ENCODE data around the gene ADRM1.

The ADRM1 gene

DNA sequence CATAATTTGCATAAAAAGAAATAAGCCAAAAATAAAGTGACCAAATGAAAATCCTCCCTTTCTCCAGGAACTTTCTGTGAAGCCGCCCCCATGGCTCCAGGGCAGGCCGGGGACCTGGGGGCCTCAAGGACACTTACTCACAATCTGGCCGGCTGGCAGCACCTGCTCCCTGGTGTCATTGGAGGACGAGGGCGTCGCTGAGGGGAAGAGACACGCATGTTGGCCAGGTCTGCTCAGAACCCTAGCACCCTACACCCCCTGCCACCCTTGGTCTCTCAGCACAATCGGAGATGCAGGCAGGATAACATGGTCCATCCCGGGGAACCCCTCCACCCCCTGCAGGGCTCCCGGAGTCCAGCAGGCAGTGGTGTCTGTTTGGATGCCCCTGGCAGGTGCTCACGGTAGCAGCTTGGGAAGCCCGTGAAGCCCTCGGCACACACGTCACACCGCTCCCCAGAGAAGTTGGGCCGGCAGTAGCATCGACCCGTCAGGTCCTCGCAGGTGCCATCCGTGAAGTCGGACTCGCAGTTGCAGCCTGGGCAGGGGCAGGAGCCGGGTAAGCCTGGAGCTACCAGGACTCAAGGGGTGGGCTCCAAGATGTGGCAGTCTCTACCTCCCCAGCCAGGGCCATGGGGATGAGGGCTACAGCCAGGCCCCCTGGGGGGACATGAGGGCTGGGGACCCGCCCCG lies 43.0 kb downstream of the ADRM1 start:
- no peak for FAIRE-seq

DNA sequence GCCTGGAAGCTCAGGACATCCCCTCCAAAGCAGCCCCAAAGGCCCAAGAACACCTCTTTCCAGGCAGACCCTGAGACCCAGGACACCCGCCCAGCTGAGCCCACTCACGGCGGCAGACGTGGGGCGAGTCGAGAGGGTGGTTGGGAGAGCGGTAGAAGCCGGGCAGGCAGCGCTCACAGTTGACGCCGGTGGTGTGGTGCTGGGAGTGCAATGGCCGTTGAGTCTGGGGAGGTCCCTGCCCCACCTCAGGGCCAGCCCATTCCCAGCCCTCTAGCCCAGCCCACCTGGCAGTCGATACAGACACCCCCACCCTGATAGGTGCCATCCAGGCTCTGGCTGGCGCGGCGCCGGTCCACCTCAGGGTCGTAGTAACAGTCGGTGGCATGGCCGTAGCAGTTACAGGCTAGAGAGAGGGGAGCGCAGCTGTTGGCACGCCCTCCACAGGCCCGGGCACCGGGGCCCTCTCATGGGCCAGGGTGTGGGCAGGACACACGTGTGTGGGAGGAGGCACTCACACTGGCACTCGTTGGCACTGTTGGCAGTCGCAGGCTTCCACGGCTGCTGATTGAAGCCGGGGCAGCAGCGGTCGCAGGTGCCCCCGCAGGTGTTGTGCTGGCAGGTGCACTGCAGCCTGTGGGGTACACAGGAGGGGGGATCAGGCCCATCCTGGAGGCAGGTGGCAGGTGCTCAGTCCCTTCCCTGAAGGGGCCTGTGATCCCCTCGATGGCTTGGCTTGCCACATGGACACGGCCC lies 43.8 kb downstream of the ADRM1 start:
- FAIRE-seq, result no peak

DNA sequence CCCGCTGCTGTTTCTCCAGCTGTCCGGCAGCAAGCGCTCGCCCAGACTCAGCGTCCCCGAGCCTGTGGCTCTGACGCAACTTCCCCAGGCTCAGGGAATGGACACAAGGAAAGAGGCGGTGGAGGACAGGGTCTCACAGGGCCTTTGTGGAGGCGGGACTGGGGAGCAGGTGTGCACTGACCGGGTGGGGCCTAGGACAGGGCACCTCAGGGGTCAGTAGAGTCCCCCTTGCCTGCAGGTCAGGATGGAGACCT lies 44.3 kb downstream of the ADRM1 start:
- FAIRE-seq, result no peak

DNA sequence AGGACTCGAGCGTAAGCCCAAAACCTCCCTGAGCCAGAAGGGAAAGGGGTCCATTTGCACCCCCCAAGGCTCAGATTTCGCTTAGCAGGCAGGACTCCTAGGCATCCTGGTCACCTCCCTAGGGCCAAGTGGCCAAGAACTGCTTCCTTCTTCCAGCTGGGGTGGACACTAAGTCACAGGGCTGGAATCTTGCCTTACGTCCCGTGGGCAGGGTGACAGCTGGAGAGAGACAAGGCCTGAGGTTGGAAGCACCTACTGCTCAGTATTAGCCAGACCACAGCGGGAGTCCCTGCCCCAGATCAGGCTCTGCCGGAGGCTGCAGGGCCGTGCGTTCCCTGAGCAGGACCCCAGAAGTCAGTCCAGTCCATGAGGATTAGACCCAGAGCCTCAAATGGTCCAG lies 44.6 kb downstream of the ADRM1 start:
- FAIRE-seq, result no peak

DNA sequence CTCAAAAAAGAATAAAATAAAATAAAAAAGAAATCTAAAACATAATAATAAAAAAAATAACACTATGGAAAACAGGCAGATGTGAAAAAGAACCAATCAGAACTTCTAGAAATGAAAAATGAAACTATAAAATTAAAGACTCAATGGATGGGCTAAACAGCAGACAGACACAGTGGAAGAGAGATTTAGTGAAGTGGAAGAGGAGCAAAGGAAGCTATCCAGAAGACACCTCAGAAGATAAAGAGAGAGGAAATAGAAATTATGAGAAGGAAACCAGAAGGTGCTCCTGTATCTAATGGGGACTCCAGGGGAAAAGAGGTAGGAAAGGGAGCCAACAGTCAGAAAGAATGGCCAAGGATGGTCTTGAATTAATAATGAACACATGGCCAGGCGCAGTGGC lies 45.8 kb downstream of the ADRM1 start:
- FAIRE-seq, result no peak

DNA sequence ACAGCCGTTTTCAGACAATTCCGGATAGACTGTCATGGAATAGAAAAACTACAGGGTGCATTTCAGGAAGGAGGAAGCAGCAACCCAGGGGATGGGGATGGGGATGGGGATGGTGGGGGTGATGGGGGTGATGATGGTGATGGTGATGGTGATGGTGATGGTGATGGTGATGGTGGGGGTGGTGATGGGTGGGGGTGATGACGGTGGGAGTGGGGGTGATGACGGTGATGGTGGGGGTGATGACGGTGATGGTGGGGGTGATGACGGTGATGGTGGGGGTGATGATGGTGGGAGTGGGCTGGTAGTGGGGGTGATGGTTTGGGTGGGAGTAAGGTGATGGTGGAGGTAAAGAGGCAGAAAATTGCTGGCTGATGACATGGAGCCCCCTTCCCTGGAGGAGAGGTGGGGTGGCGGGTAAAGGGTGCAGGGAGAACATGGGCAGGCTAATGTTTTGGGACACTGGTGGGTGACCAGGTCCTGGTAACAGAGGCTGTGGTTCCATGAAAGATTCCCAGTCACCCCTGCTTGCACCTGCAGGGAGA lies 46.8 kb downstream of the ADRM1 start:
- no peak for FAIRE-seq

DNA sequence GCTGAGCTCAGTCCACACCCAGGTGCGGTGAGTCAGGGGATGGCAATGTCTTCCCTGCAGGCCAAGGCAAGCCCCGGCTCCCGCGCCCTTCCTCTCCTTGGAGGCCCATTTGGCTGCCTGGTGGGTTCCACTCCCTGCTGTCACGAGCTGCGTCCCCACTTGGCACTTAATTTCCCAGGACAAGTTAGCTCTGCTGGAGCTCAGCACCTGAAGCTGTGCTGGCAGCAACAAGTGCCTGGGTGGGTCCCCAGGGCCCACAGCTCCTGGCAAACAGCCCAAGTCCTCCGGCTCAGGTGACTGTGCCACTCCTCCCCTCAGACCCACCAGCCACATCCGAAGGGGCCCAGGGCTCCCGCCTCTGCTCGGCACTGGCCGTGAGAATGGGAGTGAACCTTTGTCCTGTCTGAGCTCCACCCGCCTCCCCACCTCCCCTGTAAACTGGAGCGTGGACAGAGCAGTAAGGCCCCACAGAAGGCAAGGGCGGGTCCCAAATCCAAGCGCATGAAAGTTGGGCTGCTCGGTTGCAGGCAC lies 47.4 kb downstream of the ADRM1 start:
- no peak for FAIRE-seq

DNA sequence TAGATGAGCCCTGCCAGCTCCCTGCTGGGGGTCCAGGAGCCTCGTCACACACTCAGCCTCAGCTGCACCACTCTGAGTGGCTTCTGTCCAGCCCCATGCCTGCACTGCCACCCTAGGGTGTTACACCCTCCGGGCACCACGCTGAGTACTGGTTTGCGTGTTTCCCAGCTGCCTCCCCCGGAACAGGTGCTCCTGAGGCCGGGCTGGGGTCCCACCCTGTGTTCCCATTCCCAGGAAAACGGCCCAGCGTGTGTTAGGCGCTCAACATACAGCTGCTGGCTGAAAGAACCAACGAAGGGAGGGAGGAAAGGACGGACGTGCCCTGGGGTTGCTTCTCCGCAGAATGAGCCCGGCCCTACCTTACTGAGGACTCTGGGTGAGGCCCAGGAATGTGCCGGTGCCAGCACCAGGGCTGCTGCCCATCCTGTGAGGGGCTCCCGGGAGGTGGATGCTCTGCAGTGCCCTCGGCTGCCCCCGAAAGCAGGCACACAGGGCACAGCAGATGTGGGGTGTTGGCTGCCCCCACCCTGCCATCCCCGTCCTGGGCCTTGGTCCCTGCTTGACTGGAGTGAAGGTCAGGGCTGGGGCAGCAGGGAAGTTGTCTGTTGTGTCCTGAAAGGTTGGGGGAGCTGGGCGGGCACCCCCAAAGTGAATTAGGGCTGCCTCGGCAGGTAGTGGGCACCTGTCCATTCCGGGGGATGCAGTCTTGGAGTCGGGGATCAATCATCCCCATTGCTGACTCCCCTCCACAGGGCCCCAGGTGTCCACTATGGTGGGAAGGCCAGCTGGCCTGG lies 48.0 kb downstream of the ADRM1 start:
- FAIRE-seq, result no peak

DNA sequence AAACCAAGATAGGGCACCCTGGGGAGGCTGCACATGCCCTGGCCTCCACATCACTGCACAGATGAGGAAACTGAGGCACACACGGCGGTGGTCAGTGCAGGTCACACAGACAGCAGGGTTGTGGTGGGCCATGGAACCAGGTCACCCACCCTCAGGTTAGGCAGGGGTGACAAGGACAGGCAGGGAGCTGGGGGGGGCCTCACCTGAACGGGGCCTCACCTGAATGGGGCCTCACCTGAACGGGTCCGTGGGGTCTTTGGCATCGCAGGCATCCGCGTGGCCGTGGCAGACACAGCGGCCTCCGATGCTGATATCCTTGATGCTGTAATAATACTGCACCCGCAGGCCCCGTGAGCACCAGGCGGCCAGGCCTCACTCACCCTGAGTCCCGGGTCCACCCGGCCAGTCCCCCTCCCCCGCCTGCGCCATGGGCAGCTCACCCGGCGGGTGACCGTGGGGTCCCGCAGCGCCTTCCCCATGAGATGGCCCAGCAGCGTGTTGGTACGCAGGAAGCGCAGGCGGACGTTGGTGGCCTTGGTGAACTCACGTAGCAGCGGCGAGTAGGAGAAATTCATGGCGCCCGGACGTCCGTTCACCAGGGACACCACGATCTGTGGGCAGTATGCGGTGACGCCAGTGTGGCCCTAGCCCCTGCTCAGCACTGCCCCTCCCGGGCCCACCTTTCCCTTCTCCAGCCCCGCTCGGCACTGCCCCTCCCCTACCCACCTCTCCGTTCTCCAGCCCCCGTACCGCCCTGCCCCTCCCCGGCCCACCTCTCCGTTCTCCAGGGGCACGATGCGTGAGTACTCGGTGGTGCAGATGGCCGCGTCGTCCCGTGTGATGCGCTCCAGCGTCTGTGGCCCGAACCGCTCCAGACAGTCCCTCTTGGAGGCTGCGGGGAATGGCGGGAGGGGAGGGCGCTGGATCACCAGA lies 48.9 kb downstream of the ADRM1 start:
- no peak for FAIRE-seq

DNA sequence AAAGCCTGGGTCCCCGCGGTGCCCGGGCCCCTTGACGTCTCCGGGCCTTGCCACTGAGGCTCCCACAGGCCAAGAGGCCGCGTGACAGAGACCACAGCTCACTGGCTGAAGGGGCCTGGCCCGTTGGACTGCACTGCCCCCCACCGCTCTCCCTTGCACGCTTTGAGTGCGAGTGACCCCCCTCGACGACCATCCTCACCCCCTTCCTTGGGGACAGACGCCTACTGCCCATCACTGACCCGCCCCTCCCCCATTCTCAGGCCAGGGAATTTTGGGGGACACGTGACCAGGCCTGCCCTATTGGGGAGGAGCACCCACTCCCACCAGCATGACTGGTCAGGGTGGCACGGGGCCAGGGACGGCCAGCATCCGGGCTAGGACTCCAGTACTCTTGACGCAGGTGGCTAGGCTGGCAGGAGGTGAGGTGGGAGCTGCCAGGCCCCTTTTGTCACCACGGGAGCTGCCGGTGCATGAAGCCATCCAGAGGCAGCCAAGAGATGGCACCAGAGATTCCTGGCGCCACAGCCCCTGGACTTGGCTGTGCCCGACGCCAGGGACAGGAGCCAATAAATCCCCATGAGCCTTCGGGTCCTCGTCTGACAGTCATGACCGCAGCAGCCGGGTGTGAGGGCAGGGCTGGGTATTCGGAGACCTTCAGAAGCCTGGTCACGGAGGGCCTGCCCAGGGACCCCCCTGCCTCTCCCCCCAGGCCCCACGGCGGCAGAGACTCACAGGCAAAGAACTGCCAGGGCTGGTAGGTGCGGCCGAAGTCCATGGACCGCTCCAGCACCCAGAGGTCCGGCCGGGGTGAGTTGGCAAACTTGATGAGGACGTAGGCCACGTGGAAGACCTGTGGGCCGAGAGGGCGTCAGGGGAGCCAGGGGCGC lies 49.8 kb downstream of the ADRM1 start:
- no peak for FAIRE-seq

DNA sequence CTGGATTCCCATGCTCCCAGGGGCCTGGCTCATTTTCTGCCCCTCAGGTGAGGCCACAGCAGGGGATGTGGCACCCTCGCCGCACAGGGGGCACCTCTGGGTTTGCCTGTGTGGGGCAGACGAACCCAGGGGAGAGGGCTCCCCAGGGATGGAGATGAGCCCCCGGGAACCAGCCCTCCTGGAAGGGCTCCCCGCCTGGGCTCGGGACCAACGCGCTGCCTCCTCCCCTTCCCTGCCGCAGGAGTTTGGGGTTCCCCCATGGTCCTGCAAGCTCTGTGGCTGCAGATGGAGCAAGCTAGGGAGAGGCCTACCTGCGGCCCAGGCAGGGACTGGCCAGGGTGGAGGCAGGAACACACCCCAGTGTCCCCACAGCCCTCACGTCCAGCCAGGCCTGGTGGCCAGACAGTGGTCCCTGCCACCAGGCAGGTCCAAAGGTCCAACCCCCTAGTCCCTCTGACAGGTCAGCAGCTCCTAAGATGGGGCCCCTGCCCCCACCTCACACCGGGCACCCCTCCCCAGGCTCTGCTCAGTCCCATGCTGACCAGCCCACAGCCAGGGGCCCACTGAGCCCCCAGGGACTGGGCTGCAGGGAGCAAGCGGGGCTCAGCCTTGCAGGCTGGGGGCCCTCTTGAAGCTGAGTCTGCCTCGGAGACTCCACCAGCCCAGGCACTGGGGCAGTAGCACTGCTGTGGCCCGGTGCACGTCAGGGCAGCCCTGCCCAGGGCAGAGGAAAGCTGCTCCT lies 50.7 kb downstream of the ADRM1 start:
- no peak for FAIRE-seq

DNA sequence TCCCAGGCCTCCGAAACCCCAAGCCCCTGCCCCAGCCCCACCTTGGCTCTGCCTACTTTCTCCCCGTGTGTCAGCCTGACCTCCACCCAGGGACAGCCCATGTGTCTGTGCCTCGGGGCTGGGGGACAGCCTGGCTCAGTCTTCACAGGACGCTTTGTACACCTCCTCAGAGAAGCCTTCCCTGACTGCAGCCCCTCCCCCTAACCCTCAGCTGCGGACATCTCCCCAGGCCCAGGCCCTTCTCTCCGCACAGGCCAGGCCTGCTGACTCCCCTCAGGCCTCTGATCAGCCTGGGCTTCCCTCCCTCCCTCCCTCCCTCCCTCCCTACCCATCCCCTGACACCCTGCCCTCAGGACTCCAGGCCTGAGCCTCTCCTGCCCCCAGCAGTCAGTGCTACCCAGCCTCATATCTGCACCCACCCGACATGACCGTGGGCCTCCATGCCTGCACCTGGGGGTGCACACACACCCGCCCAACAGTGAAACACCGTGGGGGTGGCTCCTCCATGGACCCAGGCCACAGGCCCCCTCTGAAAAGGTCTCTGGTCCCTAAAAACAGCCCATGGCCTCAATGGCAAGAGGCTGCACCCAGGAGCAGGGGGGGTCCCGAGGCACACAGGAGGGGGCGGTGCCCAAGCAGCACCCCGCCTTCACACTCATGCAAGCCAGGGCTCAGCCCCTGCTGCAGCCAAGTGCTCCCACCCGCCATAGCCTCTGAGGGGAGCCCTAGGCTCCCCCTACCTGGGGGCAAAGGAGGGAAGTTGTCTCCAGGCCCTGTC lies 51.4 kb downstream of the ADRM1 start:
- FAIRE-seq, result no peak

DNA sequence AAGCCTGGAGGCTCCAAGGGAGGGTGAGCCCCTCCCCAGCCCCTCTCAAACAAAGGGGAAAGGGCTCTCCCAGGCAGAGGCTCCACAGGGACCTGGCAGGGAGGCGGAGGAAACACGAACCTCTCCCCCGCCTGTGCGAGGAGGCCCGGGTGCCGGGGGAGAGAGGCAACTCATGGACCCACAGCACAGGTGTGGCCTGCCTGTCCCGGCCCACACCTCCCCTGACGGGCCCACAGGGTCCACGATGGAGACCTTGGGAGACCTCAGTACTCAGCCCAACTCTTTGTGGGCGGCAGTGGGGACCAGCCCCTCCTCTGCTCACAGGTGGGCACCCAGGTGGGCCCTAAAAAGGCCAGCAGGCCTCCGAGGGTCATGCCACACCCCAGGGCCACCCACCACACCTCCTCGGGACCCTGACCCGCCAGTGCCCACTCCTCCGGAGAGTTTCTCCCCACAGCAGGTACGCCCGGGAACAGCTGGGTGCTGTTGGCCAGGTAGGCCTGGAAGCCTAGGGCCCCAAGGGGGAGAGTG lies 52.1 kb downstream of the ADRM1 start:
- FAIRE-seq, result no peak

DNA sequence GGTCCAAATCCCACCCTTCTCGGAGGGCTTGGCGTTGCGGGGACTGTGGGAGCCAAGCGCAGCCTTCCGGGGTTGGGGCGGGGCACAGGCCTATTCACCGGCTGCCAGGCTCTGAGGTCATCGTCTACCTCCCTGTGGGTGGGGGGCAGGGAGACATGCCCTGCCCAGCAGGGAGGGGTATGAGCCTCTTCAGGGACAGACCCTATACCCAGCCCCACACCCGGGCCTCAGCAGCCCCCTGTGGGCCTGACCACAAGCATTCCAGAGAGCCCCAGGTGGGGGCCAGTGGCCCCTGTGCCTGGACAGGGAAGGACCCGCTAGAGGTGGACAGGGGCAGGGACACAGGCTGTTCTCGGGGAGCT lies 52.7 kb downstream of the ADRM1 start:
- FAIRE-seq, result no peak

DNA sequence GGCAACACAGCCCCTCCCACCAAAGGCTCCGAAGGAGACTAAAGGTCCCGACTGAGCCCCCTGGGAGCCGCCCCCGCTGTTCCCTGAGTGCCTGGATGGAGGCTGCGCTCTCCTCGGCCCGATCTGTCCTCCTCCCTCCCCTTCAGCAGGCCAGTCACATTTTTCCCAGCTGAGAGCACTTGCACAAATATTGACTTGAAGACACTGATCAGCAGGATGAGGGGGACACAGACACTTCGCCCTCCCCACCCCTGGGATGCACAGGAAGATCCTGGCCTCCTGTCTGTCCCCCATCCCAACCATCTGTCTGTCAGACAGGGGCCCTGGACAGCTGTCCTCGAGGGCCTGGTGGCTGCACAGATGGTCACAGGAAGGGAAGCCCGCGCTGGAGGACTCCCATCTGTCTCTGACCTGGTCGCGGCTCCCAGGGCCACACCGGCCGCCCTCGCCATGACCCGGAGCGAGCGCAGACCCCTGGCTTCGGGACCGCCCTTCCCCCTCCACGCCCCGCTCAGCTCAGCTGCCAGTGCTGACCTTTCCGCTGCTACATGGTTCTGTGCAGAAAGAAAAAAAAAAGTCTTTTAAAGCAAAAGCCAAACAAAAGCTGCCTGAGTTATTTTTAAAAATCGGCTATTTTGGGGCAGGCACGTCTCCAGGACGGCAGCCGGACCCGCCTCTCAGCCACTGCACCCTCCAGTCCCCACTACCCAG lies 53.2 kb downstream of the ADRM1 start:
- FAIRE-seq, result no peak

DNA sequence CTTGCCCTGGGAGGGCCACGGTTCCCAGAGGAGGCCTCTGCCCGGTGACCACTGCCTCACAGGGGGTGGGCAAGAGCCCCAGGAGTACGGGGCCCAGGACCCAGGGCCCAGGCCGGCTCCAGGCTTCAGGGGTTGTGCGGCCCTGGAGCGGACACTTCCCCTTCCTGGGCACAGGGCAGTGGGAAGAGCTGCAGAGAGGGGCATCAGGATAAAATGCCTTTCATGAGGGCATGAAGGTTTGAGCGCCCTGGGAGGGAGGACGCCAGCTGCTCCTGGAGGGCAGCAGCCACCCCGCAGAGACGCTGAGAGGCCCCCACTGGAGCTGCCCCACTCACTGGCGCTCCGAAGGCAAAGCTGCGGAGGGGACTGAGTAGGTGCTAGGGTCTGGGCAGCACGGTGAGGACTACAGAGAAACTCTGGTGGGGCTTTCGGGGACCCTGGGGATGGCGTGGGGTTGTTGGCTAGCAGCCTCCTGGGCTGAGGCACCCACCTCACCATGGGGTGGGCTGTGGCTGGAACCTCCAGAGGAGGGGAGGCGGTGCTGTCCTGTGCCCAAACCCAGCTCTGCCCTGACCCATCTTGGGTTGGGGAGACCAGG lies 53.9 kb downstream of the ADRM1 start:
- FAIRE-seq, result no peak

DNA sequence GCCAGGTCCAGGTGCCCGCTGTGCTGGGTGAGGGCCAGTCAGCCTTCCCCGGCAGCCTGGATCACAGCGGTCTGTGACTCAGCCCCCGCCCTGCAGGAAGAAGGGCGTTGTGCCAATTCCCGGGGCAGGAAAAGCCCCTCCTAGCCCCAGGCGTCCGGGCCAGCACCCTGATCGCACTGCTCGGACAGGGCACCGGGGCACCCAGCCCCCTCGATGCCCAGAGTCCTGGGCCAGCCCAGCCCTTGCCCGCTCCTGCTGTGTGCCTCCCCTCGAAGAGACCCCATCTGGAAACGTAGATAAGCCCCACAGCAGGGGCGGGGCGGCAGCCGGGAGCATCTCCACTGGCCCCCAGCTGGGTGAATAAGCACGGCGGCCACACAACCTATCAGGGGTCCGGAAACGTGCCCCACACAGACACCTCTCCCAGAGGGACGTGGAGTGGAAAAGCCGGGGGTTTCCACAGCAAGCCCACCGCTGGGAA lies 54.4 kb downstream of the ADRM1 start:
- FAIRE-seq, result no peak

DNA sequence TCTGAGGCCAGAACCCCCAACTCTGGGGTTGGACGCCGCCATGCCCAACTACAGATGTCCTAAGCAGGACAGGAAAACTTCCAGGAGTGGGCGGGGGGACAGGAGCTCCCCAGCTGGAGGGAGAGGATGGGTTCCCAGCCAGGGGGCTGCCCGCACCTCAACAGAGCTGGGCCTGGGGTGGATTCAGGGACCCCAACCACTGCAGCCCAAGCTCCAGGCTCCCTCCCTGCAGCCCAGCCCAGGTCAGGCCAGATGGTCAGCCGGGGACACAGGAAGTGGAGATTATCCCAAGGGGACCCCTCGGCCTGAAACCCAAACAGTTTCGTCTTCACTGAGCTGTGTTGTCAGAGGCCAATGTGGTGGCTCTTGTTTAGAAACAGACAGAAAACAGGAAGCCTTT lies 54.9 kb downstream of the ADRM1 start:
- no peak for FAIRE-seq

All from A204.1 (cell line).